Type B pancreatic cell (in vitro differentiated cells): ENCODE data around the gene CLTRN. TPM values are rescaled to one million over a fixed set of nuclear protein-coding genes. Genes with fewer than 3 reads are reported as not detected.
"Not testable (repeated sequence)": the region's sequence is repeated elsewhere in the genome, so short reads cannot be mapped to it uniquely, and the experiment has no call there.

Experiments
- DNase-seq: peaks from one replicate; pipeline ENCODE4 v3.0.0; 2021; ENCODE audit warnings: mixed read lengths; ENCODE audit not compliant: unreplicated experiment; ENCODE audit errors: extremely low spot score
- H3K27ac Mint-ChIP-seq: 2 replicates; pipeline ENCODE4 v1.8.0; 2021; ENCODE audit warnings: mild to moderate bottlenecking, mixed read lengths
- H3K27me3 Mint-ChIP-seq: 2 replicates; pipeline ENCODE4 v1.8.0; 2021; ENCODE audit warnings: mixed read lengths
- H3K36me3 Mint-ChIP-seq: 2 replicates; pipeline ENCODE4 v1.8.0; 2021; ENCODE audit warnings: mixed read lengths
- H3K4me1 Mint-ChIP-seq: one replicate; pipeline ENCODE4 v1.8.0; 2021; ENCODE audit warnings: mixed read lengths; ENCODE audit not compliant: unreplicated experiment
- H3K4me3 Mint-ChIP-seq: 2 replicates; pipeline ENCODE4 v1.8.0; 2021; ENCODE audit warnings: mild to moderate bottlenecking, mixed read lengths
- H3K9me3 Mint-ChIP-seq: 2 replicates; pipeline ENCODE4 v1.8.0; 2021; ENCODE audit warnings: mixed read lengths
- CTCF ChIP-seq: fragments of 200-600 bp; sonication (generic); conservative IDR thresholded peaks from 2 replicates; pipeline ENCODE4 v1.5.0; 2021; ENCODE audit warnings: antibody characterized with exemption, mild to moderate bottlenecking
- long read RNA-seq: library from polyadenylated mRNA; unstranded; transcript quantifications from one replicate; pipeline ENCODE4 v2.0.0, GENCODE V29; 2020
- total RNA-seq: library from RNA; stranded (reverse); gene quantifications from 2 replicates; pipeline ENCODE4 v1.2.1, GENCODE V29; 2021; ENCODE audit warnings: low replicate concordance

Gene CLTRN
- 1.6 and 3.9 TPM in 2 replicates for total RNA-seq
- long read RNA-seq, transcript CLTRN-201 (6 exons, 1,578 nt), result major isoform, 9 of 13 reads
- long read RNA-seq, partial matches to known transcripts, result 1 of 13 reads
- long read RNA-seq, other reads (novel, unspliced or antisense), result 3 of 13 reads

GRCh38 chrX:15664487-15665444, at the start of gene CLTRN:
Gene CLTRN (minus strand): TSS chrX:15664805. CDS start chrX:15664775, 30 bp downstream.
- no peaks in the 10 kb centered on the region for H3K36me3 Mint-ChIP-seq
- no peaks in the 10 kb centered on the region for H3K4me1 Mint-ChIP-seq
- no peaks in the 10 kb centered on the region for H3K9me3 Mint-ChIP-seq
- peak within 1 kb of the TSS; percentile 56 for H3K4me3 Mint-ChIP-seq
- TF ChIP-seq CTCF, result no peak
- peak within 1 kb of the TSS; percentile 82 for H3K27ac Mint-ChIP-seq
- H3K27me3 Mint-ChIP-seq, result no peaks in the 10 kb centered on the region
- DNase-seq, result no peak

- H3K4me1 Mint-ChIP-seq, H3K4me3 Mint-ChIP-seq, H3K27me3 Mint-ChIP-seq, H3K9me3 Mint-ChIP-seq, DNase-seq, H3K36me3 Mint-ChIP-seq, H3K27ac Mint-ChIP-seq: not testable (repeated sequence)
Observed at GRCh38 chrX:15704273-15704672, 39.7 kb upstream of the CLTRN start.

- not testable (repeated sequence) for H3K27me3 Mint-ChIP-seq, DNase-seq, H3K9me3 Mint-ChIP-seq, H3K27ac Mint-ChIP-seq, H3K4me1 Mint-ChIP-seq, H3K36me3 Mint-ChIP-seq, H3K4me3 Mint-ChIP-seq
Observed at GRCh38 chrX:15703809-15704208, 39.2 kb upstream of the CLTRN start.

- no peaks in the 10 kb centered on the region for H3K27me3 Mint-ChIP-seq
- no peak for DNase-seq
- H3K27ac Mint-ChIP-seq, result no peak overlapping the region
- H3K4me3 Mint-ChIP-seq, result no peak overlapping the region
- no peaks in the 10 kb centered on the region for H3K9me3 Mint-ChIP-seq
- no peaks in the 10 kb centered on the region for H3K4me1 Mint-ChIP-seq
- TF ChIP-seq CTCF, result no peak
- H3K36me3 Mint-ChIP-seq, result no peaks in the 10 kb centered on the region
Observed at GRCh38 chrX:15702488-15703371, 38.1 kb upstream of the CLTRN start.

- no peak overlapping the region for H3K4me3 Mint-ChIP-seq
- peaks cover 4% of the 10 kb centered on the region for H3K36me3 Mint-ChIP-seq
- H3K27ac Mint-ChIP-seq, result no peak overlapping the region
- no peaks in the 10 kb centered on the region for H3K9me3 Mint-ChIP-seq
- H3K27me3 Mint-ChIP-seq, result no peaks in the 10 kb centered on the region
- no peak for DNase-seq
- H3K4me1 Mint-ChIP-seq, result no peaks in the 10 kb centered on the region
- no peak for TF ChIP-seq CTCF
Observed at GRCh38 chrX:15696516-15696915, 31.9 kb upstream of the CLTRN start.

- Mint-ChIP-seq H3K27ac (no peak overlapping the region), H3K4me1 (no peaks in the 10 kb centered on the region), H3K36me3 (peaks cover 7% of the 10 kb centered on the region), H3K9me3 (no peaks in the 10 kb centered on the region), H3K27me3 (no peaks in the 10 kb centered on the region), H3K4me3 (no peak overlapping the region)
- TF ChIP-seq CTCF, result no peak
- DNase-seq, result no peak
Observed at GRCh38 chrX:15694941-15695451, 30.4 kb upstream of the CLTRN start.
